ENCODE data around the gene HIGD1A. TPM values are rescaled to one million over a fixed set of nuclear protein-coding genes. Genes with fewer than 3 reads are reported as not detected.

HIGD1A gene
- total RNA-seq (10 to 100 TPM; 15.3 to 65.9 (median 23.6) TPM), polyA plus RNA-seq (10 to 100 TPM; 52.6 to 79.6 TPM), total RNA-seq (3.1 reads per million, percentile 16 among the genes with 10 or more reads in this experiment)

GRCh38 chr3:42804106-42804830, at the start of gene HIGD1A:
Gene HIGD1A (minus strand): TSS chr3:42804490. CDS start chr3:42794253, 10,237 bp downstream.
- intact Hi-C loops (cut with micrococcal nuclease): loop anchor here (1.0 to 10.0 kb wide), 11 partner anchors 23 to 887 kb away; partner anchors contain the start of genes ANO10 (in 2 of the 2), CCDC13 (in 2 of the 2), ABHD5 (in 1 of the 2) and SEC22C (in 1 of the 2)
- H3K4me1 ChIP-seq (ENCODE audit: control insufficient read depth in 2 of 2, insufficient read depth in 2 of 2, low read length in 2 of 2): peaks cover 9 to 16% of the 10 kb centered on the region in 2 donors
- no peaks in the 10 kb centered on the region for H3K9me3 ChIP-seq (ENCODE audit: control insufficient read depth in 2 of 3, low read length in 3 of 3)
- peak within 1 kb of the TSS; percentile 93 to 99 (median 98) for H3K4me3 Mint-ChIP-seq
- H3K27me3 Mint-ChIP-seq: peaks cover 0 to 36% (median 4%) of the 10 kb centered on the region in 5 donors
- peaks cover 33 to 60% (median 44%) of the 10 kb centered on the region in 7 donors for H3K4me1 Mint-ChIP-seq
- H3K27ac Mint-ChIP-seq: peak within 1 kb of the TSS; percentile 84 to 97 (median 94)
- H3K36me3 ChIP-seq (ENCODE audit: control insufficient read depth in 2 of 3, insufficient read depth in 3 of 3, low read length in 3 of 3): peaks cover 0 to 6% (median 0%) of the 10 kb centered on the region in 3 experiments
- H3K27me3 ChIP-seq (ENCODE audit: control insufficient read depth in 2 of 2, insufficient read depth in 2 of 2, low read length in 2 of 2): no peaks in the 10 kb centered on the region
- peaks cover 0 to 14% (median 0%) of the 10 kb centered on the region in 5 donors for H3K36me3 Mint-ChIP-seq
- ChIA-PET CTCF (interaction anchor here (0.6 to 1.5 kb wide), 2 partner anchors 24 to 27 kb away, joined by 3 read pairs; no protein-coding TSS in a partner anchor), POLR2A (interaction anchor here (1.0 to 1.2 kb wide), 3 partner anchors 15 to 225 kb away, joined by 3 to 5 read pairs (median 3); no protein-coding TSS in a partner anchor)
- peaks cover 0 to 2% (median 0%) of the 10 kb centered on the region in 11 donors for H3K9me3 Mint-ChIP-seq
- peak within 1 kb of the TSS; percentile 91 for H3K4me3 ChIP-seq (ENCODE audit: low read length)
- peak; percentile 82 to 93 (median 90) for DNase-seq
- H3K27ac ChIP-seq (ENCODE audit: low read depth, low read length): peak within 1 kb of the TSS; percentile 88
- ATAC-seq: peak; percentile 100

DNA sequence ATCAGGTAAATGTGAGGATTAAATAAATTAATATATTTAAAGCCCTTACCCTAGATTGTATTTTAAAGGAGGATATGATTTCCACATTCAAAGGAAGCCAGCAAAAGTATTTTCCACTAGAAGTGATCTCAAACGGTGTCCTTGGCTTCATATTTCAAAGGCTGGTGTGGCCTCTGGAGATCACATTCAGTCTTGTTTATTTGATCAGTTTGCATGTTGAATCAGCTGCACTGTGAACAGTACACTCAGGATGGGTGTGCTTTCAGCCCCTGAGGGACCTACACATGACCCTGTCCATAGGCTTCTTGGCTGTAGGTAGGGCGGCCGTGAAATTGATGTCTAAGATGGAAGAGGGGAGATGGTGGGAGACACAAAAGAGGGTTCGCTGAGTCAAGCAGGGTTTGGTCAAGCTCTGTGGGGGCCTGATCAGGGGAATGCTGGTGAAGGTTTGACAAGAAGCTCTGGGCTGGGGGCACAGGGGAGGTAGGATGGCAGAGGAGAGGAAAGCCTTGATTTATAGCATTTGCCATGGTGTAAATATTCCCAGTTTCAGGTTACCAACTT, 49.5 kb upstream of the HIGD1A start:
- CTCF ChIA-PET: interaction anchor here (0.5 kb wide), 1 partner anchor 21 kb away, joined by 3 read pairs; no protein-coding TSS in a partner anchor
- Mint-ChIP-seq H3K27ac (no peak overlapping the region), H3K9me3 (no peaks in the 10 kb centered on the region), H3K27me3 (peaks cover 0 to 8% (median 0%) of the 10 kb centered on the region in 5 donors), H3K36me3 (peaks cover 0 to 3% (median 0%) of the 10 kb centered on the region in 5 donors), H3K4me3 (peak overlapping the region in 1 of 10 donors; percentile 2), H3K4me1 (no peaks in the 10 kb centered on the region)
- DNase-seq (no peak), ATAC-seq (no peak)
- Histone ChIP-seq H3K27ac (ENCODE audit: low read depth, low read length) (no peak overlapping the region), H3K27me3 (ENCODE audit: control insufficient read depth in 2 of 2, insufficient read depth in 2 of 2, low read length in 2 of 2) (no peaks in the 10 kb centered on the region), H3K4me1 (ENCODE audit: control insufficient read depth in 2 of 2, insufficient read depth in 2 of 2, low read length in 2 of 2) (no peaks in the 10 kb centered on the region), H3K9me3 (ENCODE audit: control insufficient read depth in 2 of 3, low read length in 3 of 3) (no peaks in the 10 kb centered on the region), H3K4me3 (ENCODE audit: low read length) (no peak overlapping the region), H3K36me3 (ENCODE audit: control insufficient read depth in 2 of 3, insufficient read depth in 3 of 3, low read length in 3 of 3) (no peaks in the 10 kb centered on the region)
- POLR2A ChIA-PET: no interaction called here
- intact Hi-C loops (cut with micrococcal nuclease): no loop called here

DNA sequence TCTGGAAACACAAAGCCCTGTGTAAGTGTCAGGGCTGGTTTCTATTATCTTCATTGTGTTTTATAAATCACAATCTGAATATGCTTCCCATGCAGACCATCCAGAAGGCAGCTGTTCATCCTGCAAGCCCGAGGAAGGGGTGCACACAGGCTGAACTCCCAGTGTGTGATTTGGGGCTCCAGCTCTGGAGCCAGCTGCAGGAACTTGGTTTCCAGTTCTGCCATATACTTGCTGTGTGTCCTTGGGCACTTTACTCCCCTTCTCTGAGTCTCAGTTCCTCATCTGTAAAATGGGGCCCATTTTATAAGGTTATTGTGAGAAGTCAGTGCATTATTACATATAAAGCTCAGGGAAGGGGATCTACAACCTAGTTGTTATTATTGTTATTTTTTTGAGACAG, 48.8 kb upstream of the HIGD1A start:
- Mint-ChIP-seq H3K4me3 (no peak overlapping the region), H3K27me3 (peaks cover 0 to 2% (median 0%) of the 10 kb centered on the region in 5 donors), H3K9me3 (no peaks in the 10 kb centered on the region), H3K4me1 (no peaks in the 10 kb centered on the region), H3K36me3 (no peaks in the 10 kb centered on the region), H3K27ac (no peak overlapping the region)
- no peaks in the 10 kb centered on the region for H3K27me3 ChIP-seq (ENCODE audit: control insufficient read depth in 2 of 2, insufficient read depth in 2 of 2, low read length in 2 of 2)
- DNase-seq: no peak
- no peak overlapping the region for H3K4me3 ChIP-seq (ENCODE audit: low read length)
- ChIA-PET CTCF (interaction anchor here (0.5 to 2.1 kb wide), 3 partner anchors 20 to 28 kb away, joined by 3 to 5 read pairs (median 4); no protein-coding TSS in a partner anchor), POLR2A (no interaction called here)
- intact Hi-C loops (cut with micrococcal nuclease): no loop called here
- no peak for ATAC-seq
- H3K36me3 ChIP-seq (ENCODE audit: control insufficient read depth in 2 of 3, insufficient read depth in 3 of 3, low read length in 3 of 3): no peaks in the 10 kb centered on the region
- H3K9me3 ChIP-seq (ENCODE audit: control insufficient read depth in 2 of 3, low read length in 3 of 3): no peaks in the 10 kb centered on the region
- H3K4me1 ChIP-seq (ENCODE audit: control insufficient read depth in 2 of 2, insufficient read depth in 2 of 2, low read length in 2 of 2): no peaks in the 10 kb centered on the region
- no peak overlapping the region for H3K27ac ChIP-seq (ENCODE audit: low read depth, low read length)

GRCh38 chr3:42852441-42852840, 48.2 kb upstream of the HIGD1A start:
- no peaks in the 10 kb centered on the region for H3K9me3 Mint-ChIP-seq
- POLR2A ChIA-PET: no interaction called here
- ATAC-seq: no peak
- H3K4me1 ChIP-seq (ENCODE audit: control insufficient read depth in 2 of 2, insufficient read depth in 2 of 2, low read length in 2 of 2): peaks cover 0 to 3% of the 10 kb centered on the region in 2 donors
- H3K9me3 ChIP-seq (ENCODE audit: control insufficient read depth in 2 of 3, low read length in 3 of 3): no peaks in the 10 kb centered on the region
- H3K36me3 Mint-ChIP-seq: no peaks in the 10 kb centered on the region
- peak overlapping the region in 1 of 9 donors; percentile 51 for H3K27ac Mint-ChIP-seq
- H3K4me1 Mint-ChIP-seq: peaks cover under 1 to 6% (median 5%) of the 10 kb centered on the region in 7 donors
- intact Hi-C loops (cut with micrococcal nuclease): no loop called here
- no peaks in the 10 kb centered on the region for H3K36me3 ChIP-seq (ENCODE audit: control insufficient read depth in 2 of 3, insufficient read depth in 3 of 3, low read length in 3 of 3)
- no peaks in the 10 kb centered on the region for H3K27me3 ChIP-seq (ENCODE audit: control insufficient read depth in 2 of 2, insufficient read depth in 2 of 2, low read length in 2 of 2)
- no peak overlapping the region for H3K27ac ChIP-seq (ENCODE audit: low read depth, low read length)
- H3K4me3 Mint-ChIP-seq: no peak overlapping the region
- DNase-seq: no peak
- no peak overlapping the region for H3K4me3 ChIP-seq (ENCODE audit: low read length)
- peaks cover 0 to 2% (median 0%) of the 10 kb centered on the region in 5 donors for H3K27me3 Mint-ChIP-seq
- CTCF ChIA-PET: interaction anchor here (0.6 to 2.1 kb wide), 4 partner anchors 21 to 1851 kb away, joined by 3 to 5 read pairs (median 4); no protein-coding TSS in a partner anchor

GRCh38 chr3:42851228-42851834, 47.0 kb upstream of the HIGD1A start:
- Mint-ChIP-seq H3K4me3 (no peak overlapping the region), H3K27me3 (no peaks in the 10 kb centered on the region), H3K36me3 (no peaks in the 10 kb centered on the region), H3K27ac (no peak overlapping the region), H3K4me1 (peaks cover 10 to 16% (median 13%) of the 10 kb centered on the region in 7 donors), H3K9me3 (no peaks in the 10 kb centered on the region)
- ATAC-seq: no peak
- ChIA-PET CTCF (interaction anchor here (1.8 to 2.1 kb wide), 2 partner anchors 20 to 30 kb away, joined by 4 to 5 read pairs; no protein-coding TSS in a partner anchor), POLR2A (no interaction called here)
- Histone ChIP-seq H3K27ac (ENCODE audit: low read depth, low read length) (no peak overlapping the region), H3K4me3 (ENCODE audit: low read length) (no peak overlapping the region), H3K27me3 (ENCODE audit: control insufficient read depth in 2 of 2, insufficient read depth in 2 of 2, low read length in 2 of 2) (no peaks in the 10 kb centered on the region), H3K9me3 (ENCODE audit: control insufficient read depth in 2 of 3, low read length in 3 of 3) (no peaks in the 10 kb centered on the region), H3K36me3 (ENCODE audit: control insufficient read depth in 2 of 3, insufficient read depth in 3 of 3, low read length in 3 of 3) (no peaks in the 10 kb centered on the region), H3K4me1 (ENCODE audit: control insufficient read depth in 2 of 2, insufficient read depth in 2 of 2, low read length in 2 of 2) (peaks cover 0 to 10% of the 10 kb centered on the region in 2 donors)
- DNase-seq: no peak
- intact Hi-C loops (cut with micrococcal nuclease): no loop called here

DNA sequence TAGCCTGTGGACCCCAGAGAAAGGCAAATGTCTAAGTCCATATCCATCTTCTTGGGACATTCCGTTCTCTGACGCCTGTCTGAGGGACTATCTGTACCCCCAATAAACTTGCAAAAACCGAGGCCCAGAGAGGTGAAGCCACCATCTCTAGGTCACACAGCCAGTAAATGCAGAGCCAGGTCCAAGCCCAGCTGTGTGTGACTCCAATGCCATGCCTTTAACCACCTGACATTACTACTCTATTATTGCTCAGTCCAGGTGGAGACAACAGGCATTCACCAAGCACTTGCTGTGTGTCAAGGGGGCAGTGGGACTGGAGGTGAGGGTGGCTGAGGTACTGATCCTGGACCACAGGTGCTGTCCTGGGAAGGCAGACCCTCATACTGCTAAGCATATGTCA, 46.0 kb upstream of the HIGD1A start:
- Mint-ChIP-seq H3K27ac (no peak overlapping the region), H3K4me3 (no peak overlapping the region), H3K27me3 (no peaks in the 10 kb centered on the region), H3K9me3 (no peaks in the 10 kb centered on the region), H3K36me3 (no peaks in the 10 kb centered on the region), H3K4me1 (peaks cover 10 to 16% (median 13%) of the 10 kb centered on the region in 7 donors)
- Histone ChIP-seq H3K27me3 (ENCODE audit: control insufficient read depth in 2 of 2, insufficient read depth in 2 of 2, low read length in 2 of 2) (no peaks in the 10 kb centered on the region), H3K4me3 (ENCODE audit: low read length) (no peak overlapping the region), H3K36me3 (ENCODE audit: control insufficient read depth in 2 of 3, insufficient read depth in 3 of 3, low read length in 3 of 3) (no peaks in the 10 kb centered on the region), H3K4me1 (ENCODE audit: control insufficient read depth in 2 of 2, insufficient read depth in 2 of 2, low read length in 2 of 2) (peaks cover 0 to 10% of the 10 kb centered on the region in 2 donors), H3K9me3 (ENCODE audit: control insufficient read depth in 2 of 3, low read length in 3 of 3) (no peaks in the 10 kb centered on the region), H3K27ac (ENCODE audit: low read depth, low read length) (no peak overlapping the region)
- intact Hi-C loops (cut with micrococcal nuclease): no loop called here
- CTCF ChIA-PET: no interaction called here
- ATAC-seq (no peak), DNase-seq (no peak)
- POLR2A ChIA-PET: no interaction called here
